SKM-1 treated with dmso at 0.1 percent for 144 hours (cell line): Measurements from ENCODE around the gene PLXNA4.

ENCODE experiments used
- DNase-seq: peaks from one replicate; lab custom pipeline; 2025; ENCODE audit not compliant: unreplicated experiment; lab: John Stamatoyannopoulos, UW

Gene PLXNA4

DNA sequence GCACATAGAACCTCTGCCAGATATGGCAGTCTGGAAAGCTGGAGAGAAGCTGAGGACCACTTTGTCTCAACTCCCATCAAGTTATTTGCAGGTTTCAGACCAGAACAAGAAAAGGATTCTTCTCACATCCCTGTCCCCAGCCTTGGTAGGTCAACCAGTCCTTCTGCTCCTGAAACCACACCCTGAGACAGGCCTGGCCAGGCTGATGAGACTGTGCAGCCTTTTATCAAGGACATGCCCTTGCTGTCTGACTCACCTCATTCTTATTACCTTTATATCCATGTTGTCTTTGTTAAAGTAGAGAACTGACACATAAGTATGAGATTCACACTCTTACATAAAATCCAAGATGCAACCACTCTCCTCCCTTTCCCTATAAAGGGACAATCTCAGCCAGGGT, 354.9 kb downstream of the PLXNA4 start:
- no peak for DNase-seq

DNA sequence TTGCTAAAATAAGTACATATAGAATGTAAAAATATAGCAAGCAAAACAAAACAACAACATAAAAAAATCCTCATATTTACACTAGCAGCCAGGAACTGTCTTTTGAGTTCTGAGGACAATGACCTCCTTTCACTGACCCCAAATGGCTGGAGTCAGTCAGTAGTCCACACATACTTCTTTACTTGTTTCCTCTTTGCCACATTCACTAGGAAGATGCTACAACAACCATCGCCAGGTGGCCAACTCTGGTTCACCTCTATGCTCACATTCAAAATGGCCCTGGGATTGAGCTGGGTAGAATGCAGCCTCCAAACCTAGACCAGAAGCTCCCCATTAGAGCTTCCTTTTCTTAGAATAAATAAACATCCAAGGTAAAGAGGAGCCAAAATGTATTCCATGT, 356.2 kb downstream of the PLXNA4 start:
- no peak for DNase-seq

DNA sequence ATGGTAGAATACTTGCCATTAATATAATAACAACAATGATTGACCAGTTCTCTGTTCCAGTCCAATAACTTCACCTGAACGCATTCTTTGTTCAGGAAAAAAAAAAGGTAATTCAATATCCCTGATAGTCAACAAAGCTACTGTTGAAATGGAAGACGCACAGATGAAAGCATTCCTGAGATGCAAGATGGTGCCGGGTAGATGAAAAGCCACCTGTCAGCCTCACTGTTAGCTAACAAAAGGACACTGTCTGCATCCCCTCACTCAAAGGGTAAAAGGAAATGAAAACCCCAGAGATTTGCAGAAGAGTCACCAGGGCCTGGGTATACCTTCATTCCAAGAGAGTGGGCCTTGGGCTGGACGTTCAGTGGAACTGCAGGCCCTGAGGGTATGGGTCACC, 357.4 kb downstream of the PLXNA4 start:
- DNase-seq: no peak

DNA sequence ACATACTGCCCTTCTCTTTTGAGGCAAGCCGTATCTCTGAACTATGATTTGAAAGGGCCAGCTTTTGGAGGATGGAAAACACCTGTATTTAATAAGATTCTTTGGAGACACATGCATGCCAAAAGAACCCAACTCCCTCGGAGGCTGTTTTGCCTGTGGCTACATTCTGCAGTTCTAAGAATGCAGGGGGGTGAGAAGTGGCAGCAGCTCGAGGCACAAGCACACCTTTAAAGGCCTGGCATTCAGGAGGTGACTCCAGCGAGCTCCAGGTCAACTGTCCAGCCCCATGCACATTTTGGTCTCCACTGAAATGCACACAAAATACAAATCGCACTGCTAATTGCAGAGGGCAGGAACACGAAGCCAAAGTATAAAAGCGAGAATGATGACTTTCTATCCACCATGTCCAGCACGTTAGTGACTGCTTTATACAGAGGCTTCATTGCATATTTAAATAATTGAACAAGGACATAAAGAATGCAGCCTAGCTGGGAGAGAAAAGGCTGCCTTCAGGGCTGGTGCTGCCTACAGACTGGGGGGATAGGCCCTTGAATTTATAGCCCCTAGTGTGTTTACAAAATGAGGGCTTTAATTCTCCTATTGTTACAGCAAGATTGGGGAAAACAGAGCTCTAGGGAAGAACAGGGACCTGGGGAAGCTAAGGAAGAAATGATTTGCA, 359.3 kb downstream of the PLXNA4 start:
- DNase-seq: no peak

DNA sequence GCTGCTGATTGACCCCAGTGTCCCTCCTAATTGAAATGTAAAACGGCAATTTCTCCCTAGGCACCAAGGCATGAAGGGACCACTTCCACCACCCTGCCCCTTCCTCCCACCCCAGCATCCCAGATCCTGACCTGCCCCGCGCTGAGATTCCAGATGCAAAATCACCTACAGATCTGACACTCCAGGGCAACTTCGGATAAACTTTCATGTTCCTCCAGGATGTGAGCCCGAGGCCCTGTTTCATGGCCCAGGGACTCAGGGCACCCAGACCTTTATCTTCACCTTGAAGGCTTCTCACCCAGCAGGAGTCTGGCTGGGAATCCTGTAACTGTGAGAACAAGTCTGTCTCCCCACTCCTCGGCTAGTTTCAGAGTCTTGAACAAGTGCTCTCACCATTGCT, 361.8 kb downstream of the PLXNA4 start:
- DNase-seq: no peak

DNA sequence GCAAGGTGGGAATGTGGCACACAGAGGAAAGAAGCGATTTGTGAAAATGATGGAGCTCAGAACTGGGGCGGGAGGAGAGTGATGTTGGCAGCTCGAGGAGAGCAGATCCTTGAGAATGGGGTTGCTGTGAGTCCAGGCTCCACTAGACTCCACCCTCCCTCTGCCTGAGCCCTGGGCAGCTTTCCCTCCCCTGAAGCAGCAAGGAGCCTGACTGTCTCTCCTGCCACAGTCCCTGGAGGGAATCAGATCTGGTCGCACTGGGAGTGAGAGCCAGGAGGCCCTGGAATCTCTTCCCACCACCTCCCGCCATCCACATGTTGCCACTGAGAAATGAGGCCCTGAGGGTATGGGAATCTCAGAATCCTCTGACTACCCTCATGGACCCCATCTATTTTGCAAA, 362.7 kb downstream of the PLXNA4 start:
- no peak for DNase-seq

DNA sequence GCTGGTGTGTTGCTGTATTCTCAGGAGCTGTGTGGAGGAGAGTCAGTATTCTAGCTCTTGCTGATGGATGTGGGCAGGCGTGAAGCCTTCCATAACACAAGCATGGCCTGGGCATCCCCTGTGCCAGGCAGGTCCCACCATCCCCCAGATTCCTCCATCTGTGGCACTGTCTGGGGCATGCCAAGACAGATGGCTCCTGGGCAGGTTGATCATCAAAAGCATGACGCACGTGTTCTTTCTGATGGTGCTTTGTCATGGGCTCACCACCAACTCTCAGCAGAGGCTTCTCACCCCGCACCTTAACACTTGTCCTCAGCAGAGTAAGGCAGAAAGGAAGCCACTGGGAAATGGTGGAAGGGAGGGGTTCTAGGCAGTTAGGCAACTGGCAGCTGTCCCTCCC, 364.3 kb downstream of the PLXNA4 start:
- DNase-seq: no peak

DNA sequence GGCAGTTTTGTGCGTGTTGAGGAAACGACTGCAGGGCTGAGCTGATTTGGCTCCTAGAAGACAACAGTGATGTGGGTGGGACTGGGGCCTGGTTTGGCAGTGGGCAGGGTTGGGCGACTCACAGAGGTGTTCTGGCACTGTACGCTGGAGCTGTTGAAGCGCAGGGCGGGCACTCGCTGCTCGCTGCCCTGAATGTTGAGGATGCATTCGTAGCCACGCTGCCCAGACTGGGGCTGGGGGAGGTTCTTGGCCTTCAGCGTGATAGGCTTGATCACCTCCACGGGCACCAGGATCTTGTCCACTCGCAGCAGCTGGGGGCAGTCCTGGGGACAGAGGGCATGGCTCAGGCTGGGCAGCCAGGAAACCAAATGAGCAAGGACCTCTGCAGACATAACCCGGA, 365.4 kb downstream of the PLXNA4 start:
- DNase-seq: no peak

DNA sequence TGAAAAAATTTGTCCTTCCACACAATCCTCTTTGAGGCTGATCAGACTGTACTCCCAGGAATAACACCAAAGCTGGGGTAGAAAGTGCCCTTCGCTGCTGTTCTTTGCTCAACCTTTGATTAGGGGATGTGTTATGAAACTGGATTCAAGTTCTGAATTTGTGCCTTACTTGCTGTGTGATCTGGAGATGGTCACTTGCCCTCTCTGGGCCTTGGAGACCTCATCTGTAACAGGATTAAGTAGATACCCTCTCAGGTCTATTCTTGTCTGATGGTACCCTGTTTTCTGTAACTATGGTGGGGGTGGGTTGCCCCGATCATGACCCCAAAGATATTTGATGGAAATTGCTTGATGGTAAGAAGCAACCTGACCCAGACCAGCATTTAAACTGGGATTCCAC, 368.5 kb downstream of the PLXNA4 start:
- no peak for DNase-seq

DNA sequence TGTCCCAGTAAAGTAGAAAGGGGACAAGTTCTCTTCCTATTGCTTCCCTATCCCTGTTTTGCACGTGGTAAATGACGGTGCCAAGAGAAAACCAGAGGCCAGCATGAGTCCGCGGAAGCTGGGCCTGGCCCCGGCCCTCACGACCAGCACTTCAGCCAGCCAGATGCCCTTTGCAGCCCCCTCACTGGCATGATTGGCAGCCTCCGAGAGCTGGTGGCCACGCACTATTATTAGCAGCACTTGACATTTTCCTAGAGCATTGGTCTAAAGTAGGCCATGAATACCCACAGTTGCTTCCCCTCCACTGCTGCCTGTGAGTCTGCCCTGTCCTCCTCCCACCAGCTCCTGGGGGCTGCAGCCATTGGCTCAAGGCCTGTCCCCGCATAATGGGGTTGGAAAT, 369.1 kb downstream of the PLXNA4 start:
- DNase-seq: no peak

DNA sequence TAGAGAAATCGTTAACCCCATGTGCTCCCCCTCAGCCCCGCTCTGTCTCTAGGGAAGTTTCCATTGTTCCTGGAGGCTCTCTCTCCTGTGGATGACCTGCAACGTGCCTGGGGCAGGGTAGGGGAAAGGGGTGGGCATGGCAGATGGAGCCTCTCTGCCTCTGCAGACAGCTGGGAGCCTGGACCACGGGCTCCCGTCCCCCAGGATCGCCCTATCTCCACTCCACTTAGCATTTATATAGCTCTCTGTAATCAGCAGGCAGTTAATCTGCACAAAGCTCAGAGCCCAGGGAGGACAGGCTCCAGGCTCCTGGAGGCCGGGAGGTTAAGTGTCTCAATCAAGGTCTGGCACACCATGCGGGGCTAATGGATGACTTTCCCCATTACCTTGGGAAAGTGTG, 369.7 kb downstream of the PLXNA4 start:
- no peak for DNase-seq

DNA sequence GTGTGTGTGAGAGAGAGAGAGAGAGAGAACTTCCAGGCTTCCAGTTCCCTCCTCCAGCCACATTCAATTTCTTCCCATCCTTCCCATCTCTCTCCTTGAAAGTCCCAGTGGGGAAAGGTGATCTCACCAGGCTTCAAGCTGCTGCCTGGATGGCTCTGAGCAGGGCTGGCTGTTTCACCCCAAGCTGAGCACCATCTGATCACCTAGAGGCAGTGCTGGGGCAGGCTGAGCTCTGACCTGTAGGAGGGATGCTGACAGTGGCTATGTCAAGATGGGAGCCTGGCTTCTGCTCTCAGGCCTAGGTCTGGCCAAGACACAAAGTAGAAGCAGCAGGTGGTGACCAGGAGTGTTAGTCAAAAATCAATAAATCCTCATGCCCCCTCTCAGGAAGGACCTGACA, 370.8 kb downstream of the PLXNA4 start:
- no peak for DNase-seq

DNA sequence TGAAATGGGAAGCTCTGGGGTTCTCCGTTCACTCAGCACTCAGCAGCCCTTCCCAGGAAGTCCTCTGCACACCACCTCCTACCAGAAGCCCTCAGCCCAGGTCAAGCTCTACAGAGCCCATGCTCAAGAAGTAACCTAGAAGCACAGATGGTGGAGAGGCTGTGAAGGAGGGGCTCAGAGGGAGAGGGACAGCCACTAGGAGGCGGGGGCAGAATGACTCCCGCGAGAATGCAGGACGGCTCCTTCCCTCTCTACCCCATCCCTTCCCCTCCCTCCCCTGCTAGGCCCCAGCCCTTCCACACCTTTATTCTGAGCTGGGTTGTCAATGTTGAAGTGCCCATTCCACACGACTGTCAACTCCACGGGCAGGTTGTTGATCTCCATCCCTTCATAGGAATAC, 373.2 kb downstream of the PLXNA4 start:
- DNase-seq: no peak

DNA sequence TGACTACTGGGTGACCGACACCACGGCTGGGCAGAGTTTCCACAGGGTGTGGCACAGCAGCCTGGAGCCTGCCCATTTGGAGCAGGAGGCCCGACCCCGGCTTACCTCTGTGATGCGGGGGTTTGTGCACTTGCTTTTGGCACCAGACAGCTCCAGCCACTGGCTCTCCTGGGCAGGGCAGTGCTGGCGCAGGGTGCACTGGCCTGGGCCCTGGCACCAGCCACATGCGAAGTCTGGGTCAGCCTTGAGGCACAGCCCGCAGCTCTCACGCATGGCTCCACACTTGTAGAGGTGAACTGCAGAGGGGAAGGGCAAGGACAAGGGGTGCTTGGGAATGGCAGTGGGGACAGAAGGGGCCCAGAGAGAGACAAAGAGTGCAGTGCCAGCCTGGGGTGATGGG, 373.7 kb downstream of the PLXNA4 start:
- DNase-seq: no peak

DNA sequence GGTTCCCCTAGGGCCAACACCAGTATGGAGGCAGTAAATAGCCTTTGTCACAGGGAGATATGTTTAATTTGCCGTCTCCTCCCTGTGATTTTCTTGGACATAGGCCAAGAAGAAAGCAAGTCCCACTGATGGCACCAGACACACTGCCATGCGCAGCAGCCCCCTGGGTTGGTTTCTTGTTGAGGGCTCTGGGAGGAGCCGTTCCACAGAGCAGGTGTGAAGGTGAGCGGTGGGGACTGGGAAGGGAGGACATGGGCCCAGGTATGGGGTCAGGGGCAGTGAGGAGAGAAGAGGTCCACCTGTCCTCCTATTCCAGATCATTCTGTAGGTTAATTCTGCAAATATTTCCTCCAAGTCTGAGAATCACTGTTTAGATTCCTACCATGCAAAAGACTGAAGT, 376.1 kb downstream of the PLXNA4 start:
- DNase-seq: no peak

DNA sequence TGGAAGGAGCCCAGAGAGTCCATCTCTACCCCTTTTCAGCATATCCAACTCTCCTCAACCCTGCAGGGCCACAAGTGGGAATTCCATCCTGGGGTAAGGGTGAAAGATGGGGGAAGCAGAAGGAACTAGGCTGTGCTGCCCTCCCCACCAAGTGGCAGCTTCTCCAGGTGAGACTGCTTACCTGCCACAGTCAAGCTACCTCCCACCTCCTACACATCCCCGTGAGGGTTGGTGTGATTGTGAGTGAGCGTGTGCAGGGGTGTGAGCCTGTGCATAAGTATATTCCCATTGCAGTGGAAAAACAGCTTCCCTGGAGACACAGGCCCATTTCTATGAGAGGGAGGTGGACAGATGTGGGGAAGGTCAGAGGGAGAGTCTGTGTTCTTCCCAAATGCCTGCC, 376.6 kb downstream of the PLXNA4 start:
- DNase-seq: no peak

DNA sequence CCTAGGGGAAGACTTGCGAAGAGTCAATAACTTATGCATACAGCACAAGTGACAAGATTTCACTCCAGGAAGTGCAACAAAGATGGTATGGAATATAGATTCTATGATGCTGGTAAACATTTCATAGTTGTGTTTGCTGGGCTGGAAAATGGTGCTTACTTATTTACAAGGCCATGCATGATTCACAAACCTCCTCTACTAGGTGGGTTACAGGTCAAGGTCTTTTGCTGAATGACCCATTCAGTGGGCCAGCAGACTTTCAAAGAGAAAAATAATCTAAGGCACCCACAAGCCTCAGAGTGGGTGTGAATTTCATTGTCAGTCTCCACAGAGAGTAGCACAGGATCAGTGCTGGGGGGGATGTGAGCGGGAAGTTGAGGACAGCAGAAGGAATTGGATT, 378.5 kb downstream of the PLXNA4 start:
- DNase-seq: no peak

DNA sequence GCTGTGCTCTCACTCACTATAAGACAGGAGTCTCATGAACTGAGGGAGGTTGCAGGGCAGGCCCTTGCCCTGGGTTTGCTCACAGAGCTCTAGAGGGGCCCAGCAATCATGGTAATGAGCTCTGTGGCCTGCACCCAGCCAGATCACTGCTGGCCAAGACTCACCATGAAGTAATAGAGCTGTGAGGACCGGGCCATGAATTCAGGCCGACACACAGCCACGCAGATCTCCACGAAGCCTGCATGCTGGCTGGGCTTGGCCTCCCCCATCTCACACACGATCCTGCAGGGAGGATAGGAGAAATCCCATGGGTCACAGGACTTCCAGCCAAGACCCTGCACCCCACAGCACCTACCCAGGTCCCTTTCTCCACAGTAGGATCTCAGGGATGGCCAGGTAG, 382.4 kb downstream of the PLXNA4 start:
- no peak for DNase-seq

DNA sequence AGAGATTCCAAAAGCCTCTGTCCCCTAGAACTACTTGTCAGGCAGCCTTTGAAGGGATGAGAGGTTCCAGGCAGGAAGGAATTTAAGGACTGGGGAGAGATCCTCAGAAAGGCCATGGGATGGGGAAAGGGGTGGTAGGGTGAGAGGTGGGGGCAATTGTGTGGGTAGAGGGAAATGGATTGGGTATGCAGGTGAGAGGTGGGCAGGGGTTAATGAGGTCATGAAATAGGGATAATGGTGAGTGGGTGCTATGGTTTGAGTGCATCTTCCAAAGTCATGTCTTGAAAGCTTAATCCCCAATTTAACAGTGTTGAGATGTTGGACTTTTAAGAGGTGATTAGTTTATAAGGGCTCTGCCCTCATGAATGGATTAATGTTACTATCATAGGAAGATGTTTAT, 383.5 kb downstream of the PLXNA4 start:
- DNase-seq: no peak

DNA sequence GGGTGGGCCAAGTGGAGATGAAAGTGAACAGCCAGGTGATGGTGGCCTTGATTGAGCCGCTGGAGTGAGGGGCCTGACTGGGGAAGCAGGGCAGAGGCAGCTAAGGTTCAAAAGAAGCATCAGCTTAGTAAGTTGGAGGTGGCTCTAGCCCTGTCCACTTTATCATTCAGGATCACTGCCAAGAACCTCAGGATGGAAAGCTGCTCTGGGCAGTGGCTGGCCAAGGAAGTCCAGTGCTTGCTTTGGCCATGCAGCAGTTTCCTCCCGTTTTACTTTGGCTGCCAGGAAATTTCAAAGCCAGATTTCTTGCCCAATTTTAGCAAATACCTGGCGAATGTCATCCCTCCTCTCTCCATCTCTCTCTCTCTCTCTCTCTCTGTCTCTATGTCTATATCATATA, 384.9 kb downstream of the PLXNA4 start:
- DNase-seq: no peak

DNA sequence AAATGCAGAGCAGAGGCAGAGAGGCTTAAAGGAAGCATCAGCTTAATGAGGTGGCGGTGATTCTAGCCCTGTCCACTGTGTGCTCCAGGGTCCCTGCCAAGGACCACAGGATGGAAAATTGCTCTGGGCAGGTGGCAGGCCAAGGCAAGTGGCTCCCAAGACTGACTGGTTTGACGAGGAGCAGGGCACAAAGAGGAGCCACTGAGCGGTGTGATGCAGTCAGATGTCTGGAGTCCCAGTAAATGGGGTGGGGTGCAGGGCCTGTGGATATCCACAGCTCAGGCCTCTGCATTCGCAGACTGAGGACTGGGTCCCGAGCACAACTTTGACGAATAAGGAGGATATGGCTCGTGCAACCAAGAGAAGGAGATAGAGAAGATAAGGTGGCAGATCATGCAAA, 385.6 kb downstream of the PLXNA4 start:
- no peak for DNase-seq

DNA sequence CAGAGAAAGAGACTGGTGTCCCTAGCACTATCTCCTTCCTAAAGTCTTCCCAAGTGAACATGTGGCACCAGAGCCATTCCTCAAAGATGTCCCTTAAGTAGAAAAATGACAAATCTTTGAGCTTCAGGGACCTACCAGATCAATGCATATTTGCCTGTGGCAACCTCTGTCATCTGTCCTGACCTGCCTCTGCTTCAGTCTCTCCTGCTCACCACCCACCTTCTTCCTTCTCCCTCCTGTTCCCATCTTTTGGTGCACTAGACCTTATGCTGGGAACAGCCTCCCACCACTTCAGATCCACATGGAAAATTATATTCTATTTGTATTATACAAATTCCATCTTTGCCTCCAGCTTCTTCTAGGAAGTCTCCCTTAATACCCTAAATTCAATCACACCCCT, 386.4 kb downstream of the PLXNA4 start:
- DNase-seq: no peak

DNA sequence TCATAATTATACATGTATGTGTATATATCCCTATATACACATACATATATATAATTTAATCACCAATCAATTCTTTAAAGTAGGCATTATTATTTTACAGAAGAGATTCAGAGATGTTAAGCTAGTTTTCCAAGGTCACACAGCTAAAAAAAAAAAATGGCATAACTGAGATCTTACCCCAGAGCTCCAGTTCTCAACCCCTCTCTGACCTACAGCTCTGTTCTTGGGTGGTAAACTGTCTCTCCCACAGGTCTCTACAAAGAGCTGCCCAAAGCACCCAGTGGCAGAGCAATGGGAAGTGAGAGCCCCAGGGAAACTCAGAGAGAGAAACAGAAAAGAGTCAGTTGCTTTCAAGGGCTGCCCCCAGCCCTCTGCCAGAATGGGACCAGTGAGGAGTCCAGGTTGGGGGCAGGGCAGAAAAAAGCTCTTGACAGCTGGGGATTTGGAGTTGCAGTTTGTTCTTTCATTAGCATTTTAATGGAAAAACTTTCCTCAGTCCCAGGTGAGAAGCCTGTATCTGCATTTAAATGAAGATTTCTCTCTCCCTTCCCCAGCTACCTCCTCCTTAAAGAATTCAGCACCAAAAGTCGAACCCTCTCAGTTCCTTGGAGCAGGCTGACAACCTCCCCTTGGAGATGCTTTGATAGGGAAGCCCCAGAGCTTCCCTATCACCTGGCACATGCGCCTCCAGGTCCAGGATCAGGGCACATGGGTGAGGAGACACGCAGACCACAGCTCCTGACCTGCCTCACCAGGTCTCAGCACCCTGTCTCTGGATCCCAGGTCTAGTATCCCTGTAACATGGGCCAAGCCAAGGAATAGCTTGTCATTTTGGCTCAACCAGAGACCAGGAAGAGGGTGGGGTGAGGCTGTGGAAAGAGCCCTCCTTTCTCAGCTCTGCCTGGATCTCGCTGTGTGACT, 388.1 kb downstream of the PLXNA4 start:
- no peak for DNase-seq
